Skeletal muscle cell (primary cell): ENCODE results near the gene KRT6A.

Experiments used
- DNase-seq: peaks from one replicate; pipeline ENCODE4 v3.0.0-alpha.2; 2010; ENCODE audit warnings: low read depth
- H3K4me3 ChIP-seq: 2 replicates; pipeline ENCODE4 v1.5.1; 2011; ENCODE audit warnings: low read depth, mild to moderate bottlenecking, control low read depth, low read length, moderate library complexity

Gene KRT6A

DNA sequence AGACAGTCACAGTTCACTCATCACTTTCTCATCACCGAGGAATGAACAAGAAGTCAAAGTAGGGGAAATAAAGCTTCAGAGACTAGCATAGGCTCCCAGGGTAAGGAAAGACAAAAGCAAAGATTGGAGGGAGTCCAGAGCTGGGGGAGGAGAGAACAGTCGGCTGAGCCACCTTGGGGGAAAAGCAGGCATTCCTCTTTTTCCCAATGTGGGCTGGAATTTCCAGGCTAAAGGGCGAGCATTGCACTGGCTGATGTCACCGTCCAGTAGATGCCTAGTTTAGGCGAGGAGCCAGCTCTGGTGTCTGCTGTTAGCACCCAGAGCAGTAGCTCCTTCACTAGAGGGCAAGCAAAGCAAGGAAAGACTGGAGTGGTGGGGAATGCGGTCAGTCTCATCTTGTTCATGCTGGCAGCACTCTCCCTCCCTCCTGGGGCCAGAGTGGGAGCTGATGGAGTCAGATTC is 50.4 kb downstream of the KRT6A start:
- DNase-seq, result peak; percentile 85

DNA sequence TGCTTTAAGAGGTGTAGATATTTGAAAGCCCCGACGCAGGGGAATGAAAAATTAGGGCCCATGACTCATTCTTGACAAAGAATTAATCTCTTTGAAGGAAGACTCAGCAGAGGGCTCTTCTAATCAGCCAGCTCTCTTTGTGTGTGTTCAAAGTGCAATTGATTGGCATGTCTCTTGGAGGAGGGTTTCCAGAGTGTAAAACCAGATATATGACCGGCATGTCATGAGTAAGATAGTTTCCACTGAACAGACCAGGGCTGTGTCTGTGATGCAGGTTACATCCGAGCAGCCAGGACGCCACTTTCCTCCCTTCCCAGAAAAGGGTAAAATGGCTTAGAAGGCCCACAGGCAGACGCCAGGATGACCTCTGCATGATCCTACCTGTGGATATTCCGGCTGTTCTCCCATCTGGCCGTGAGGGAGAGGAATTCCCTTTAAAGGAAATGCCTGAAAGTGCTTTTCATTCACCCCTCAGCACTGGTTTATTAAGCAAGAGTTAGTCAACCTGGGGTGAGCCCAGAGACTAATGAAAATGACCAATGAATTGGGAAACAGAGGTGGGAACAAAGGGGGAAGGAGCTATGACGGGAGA is 51.6 kb downstream of the KRT6A start:
- DNase-seq, result peak; percentile 33
- no peak overlapping the region for H3K4me3 ChIP-seq

More for the DNA sequence above, 50.4 kb downstream of the KRT6A start:
- H3K4me3 ChIP-seq, result no peak overlapping the region

GRCh38 chr12:52440821-52441319 is 52.2 kb downstream of the KRT6A start:
- peak; percentile 29 for DNase-seq
- H3K4me3 ChIP-seq, result no peak overlapping the region

GRCh38 chr12:52439845-52440244 is 53.2 kb downstream of the KRT6A start:
- H3K4me3 ChIP-seq, result no peak overlapping the region
- no peak for DNase-seq

DNA sequence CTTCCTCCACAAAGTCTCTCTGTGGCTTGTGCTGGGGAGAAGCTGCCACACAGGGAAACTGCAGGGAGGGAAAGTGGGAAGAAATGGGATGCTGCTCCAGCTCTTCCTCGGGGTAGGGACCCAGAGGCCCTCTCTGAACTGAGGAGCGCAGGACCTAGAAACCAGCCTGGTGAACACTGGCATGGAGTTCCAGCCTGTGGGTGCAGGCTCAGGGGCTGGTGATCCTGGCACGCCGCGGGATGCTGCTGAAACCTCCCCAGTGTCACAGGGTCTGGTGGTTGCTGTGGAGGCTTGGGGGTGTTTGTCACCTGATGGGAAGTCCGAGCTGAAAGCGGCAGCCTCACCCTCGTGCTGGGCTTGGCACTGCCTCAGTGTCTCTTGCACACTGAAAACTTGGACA is 53.6 kb downstream of the KRT6A start:
- no peak overlapping the region for H3K4me3 ChIP-seq
- DNase-seq, result no peak

GRCh38 chr12:52438305-52439301 is 54.5 kb downstream of the KRT6A start:
- no peak overlapping the region for H3K4me3 ChIP-seq
- no peak for DNase-seq

DNA sequence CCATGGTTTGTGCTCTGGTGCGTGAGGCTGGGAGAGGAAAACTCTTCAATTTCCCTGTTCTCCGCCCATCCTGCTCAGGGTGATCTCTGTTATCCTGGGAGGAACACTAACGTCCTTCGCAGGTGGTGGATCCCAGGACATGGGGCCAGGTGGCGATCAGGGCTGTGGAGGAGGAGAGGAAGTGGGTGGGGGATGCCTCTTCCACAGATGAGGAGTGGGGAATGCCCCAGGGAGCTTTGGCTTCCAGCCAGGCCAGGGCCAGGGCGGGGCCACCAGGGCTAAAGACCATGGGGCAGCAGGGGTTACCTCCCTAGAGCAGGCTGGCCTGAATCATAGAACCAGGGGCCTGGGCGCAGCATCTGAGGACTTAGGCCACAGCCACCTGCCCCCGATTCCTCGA is 55.5 kb downstream of the KRT6A start:
- no peak overlapping the region for H3K4me3 ChIP-seq
- no peak for DNase-seq
